ENCODE data around the gene LAP3. TPM values are rescaled to one million over a fixed set of nuclear protein-coding genes. Genes with fewer than 3 reads are reported as not detected.

Gene LAP3
- polyA plus RNA-seq, 3 donors = 30.7 to 101 (median 74.3) TPM

DNA sequence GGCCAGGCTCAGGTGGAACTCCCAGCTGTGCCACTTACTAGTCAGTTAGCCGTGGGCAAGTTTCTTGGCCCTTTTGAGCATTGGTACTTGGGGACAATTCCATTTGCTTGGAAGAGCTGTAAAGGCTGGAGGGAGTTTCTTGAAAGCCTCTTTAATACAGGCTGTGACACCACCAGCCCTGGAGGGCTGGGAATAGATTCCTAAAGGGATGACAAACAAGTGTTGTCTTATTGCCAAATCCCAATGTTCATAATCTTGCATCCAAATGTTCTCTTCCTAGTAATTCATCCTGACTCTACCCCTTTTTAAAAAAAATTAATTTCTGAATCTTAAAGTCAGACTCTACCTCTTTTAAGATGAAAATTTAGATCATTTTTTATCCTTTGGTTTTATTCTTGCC lies 22.8 kb downstream of the LAP3 start:
- no peak overlapping the region for H3K27ac ChIP-seq (ENCODE audit: low read depth, low read length)
- WGBS, 3 donors = 39 to 100% (median 96%) methylated on average over 1 of the region's 1 CpG

DNA sequence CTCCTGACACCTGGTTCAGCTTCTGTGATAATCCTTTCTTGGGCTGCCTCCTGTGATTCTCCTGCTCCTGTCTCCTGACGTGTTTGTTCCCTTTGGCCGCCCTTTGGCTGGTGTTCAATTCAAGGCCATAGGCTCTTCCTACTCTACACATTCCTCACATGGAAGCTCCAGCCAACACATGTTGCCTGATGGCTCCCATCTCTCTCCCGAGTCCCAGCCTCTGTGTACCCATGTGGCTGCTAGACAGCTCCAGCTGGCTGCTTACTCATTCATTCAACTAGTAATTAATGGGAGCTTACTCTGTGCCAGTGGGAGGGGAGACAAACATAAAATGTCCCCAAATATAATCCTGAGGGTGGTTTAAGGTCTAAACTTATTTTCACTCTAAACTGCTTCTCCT lies 28.2 kb downstream of the LAP3 start:
- no peak overlapping the region for H3K27ac ChIP-seq (ENCODE audit: low read depth, low read length)
- WGBS, 3 donors = 70 to 82% (median 76%) methylated on average over 3 of the region's 3 CpGs

DNA sequence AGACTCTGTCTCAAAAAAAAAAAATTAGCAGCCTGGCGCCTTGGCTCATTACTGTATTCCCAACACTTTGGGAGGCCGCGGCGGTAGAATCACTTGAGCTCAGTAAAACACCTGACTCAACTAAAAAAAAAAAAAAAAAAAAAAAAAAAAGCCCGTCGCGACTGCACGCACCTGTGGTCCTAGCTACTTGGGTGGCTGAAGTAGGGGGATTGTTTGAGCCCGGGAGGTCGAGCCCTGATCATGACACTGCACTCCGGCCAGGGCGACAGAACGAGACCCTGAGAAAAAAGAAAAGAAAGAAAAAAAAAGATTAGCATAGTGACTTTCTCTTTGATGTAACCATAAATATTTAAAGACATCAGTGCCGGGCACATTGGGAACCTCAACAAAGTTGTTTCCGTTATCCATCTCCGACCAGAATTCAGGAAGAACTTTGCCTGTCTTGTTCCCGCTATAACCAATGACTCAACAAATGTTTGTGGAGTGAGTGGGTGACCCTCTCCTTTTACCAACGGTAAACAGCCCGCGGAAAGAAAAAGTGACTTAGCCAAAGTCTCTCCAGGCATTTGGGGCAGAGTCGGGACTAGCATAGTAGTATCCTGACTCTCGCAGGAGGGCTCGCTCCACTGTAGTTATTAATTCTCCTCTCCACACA lies 36.9 kb downstream of the LAP3 start:
- 1 to 2% (median 1%) methylated on average over 22 to 23 of the region's 23 CpGs for WGBS, 3 donors

DNA sequence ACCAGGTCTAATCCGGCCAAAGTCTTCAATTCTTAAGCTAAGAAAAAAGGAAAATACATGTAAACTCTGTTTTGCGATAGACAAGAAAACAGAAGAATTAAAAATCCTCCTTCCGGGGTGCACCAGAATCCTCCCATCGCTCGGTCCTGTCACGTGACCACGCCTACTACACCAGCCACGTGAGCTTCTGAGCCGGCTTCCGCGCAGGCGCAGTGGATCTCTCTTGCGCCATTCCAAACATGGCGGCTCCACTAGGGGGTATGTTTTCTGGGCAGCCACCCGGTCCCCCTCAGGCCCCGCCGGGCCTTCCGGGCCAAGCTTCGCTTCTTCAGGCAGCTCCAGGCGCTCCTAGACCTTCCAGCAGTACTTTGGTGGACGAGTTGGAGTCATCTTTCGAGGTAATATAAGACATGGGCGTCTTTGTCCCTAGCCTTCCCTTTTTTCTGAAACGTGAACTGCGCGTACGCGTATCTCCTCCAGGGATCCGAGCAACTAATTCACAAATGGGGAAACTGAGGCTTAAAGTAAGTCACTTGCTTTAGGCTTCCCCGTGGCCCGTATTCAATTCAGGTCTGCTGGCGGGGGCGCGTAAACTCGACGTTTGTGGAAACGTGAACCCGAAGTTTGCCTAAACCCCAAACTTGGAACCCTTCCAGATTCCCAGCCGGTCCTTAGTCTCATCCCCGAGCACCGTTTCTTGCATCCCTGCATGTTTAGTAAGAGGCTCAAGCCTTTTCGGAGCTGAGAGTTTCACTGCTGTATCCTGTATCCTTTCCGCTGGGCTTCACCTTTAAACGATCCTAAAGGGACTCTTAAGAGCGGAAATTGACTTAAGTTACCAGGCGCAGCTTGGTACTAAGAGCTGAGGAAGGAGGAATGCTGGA lies 37.7 kb downstream of the LAP3 start, which contains the start of gene MED28:
Gene MED28 (plus strand): TSS at position 226 of the 884 bp plus-strand sequence. CDS start 14 bp downstream, at position 240.
- H3K27ac ChIP-seq (ENCODE audit: low read depth, low read length) = no peak within 1 kb of the TSS
- 0 to 1% (median 0%) methylated on average over 46 of the region's 46 CpGs for WGBS, 3 donors

More for the DNA sequence above, 36.9 kb downstream of the LAP3 start:
- H3K27ac ChIP-seq (ENCODE audit: low read depth, low read length) = no peak overlapping the region

DNA sequence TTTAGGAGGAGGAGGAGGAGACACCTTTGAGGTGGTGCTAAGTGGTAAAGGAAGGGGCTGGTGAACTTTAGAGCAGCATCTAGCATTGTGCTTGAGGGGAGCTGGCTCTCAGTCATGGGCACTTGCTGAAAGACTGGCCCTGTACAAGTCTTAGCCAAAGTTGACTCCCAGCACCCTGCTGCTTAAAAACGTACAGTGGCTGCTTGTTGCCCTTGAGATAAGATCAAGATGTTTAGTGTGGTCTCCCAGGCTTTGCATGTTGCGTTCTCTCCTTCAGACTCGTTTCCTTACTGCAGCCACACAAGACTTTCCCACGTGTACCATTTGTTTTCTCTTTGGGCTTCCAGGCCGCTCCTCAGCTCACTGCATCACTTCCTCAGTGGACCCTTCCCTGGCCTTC lies 39.3 kb downstream of the LAP3 start:
- H3K27ac ChIP-seq (ENCODE audit: low read depth, low read length) = no peak overlapping the region
- 51 to 64% (median 52%) methylated on average over 5 of the region's 5 CpGs for WGBS, 3 donors

DNA sequence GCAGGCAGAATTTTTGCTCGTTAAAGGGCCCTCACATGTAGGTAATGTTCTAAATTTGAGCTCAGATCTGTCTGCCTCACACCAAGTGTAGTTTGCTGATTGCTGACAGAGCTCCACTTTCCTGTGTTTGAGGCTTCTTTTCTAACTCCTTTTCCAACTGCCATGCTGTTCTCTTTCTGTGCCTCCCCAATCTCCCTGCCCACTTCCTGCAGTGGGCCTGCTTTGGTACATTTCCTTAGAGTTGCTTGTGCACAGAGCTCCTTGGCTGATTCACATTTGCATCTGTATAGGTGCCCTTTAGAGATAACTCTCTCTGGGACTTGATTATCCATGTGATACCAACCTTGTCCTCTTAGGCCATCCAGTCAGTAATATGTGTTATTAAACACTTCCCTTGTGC lies 41.9 kb downstream of the LAP3 start:
- 35 to 76% (median 38%) methylated on average over 1 of the region's 1 CpG for WGBS, 3 donors
- no peak overlapping the region for H3K27ac ChIP-seq (ENCODE audit: low read depth, low read length)

DNA sequence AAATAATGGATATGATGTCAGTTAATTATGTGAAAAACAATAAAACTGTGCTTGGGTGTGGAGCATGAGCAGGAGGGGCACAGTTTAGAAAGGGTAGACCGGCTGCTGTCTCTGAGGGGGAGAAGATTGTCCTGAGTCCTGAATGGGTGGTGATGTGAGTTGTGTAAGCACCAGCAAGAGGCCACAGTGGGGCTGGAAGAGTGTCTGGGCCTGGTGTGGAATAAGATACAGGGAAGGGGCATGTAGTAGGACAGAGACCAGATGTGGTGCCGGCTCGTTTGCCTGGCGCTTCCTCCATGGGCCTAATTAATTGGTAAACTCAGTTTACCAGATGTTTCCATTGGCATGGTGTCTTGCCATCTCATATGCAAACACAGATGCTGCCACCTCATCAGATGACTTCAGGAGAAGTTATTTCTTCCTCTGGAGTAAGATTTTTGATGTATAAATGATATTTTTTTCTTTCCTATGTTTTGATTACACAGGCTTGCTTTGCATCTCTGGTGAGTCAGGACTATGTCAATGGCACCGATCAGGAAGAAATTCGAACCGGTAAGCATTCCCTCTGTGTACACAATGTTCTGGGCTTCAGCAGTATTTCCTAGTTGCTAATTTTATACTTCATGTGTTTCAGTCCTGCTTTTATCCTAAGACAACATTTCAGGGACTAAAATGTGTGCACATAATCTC lies 42.6 kb downstream of the LAP3 start:
- H3K27ac ChIP-seq (ENCODE audit: low read depth, low read length) = no peak overlapping the region
- WGBS, 3 donors = 58 to 72% (median 68%) methylated on average over 7 of the region's 7 CpGs

DNA sequence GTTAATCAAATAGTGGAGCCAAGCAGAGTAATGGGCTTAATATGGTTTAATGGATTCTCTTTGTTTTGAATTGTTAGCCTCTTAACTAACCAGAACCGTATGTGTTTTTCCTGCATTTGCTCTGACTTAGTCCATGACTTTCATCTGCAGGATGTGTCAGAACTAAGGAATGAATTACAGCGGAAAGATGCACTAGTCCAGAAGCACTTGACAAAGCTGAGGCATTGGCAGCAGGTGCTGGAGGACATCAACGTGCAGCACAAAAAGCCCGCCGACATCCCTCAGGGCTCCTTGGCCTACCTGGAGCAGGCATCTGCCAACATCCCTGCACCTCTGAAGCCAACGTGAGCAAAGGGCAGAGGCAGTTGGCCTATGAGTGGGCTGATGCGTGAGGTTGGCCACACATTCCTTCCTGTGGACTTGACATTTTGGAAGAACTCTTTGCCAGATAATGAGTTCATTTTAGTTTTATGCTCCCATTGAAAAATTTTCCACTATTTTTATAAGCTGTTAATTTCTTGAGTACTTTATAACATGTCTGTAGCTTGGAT lies 46.5 kb downstream of the LAP3 start:
- WGBS, 3 donors = 78 to 88% (median 86%) methylated on average over 7 of the region's 7 CpGs
- H3K27ac ChIP-seq (ENCODE audit: low read depth, low read length) = no peak overlapping the region

DNA sequence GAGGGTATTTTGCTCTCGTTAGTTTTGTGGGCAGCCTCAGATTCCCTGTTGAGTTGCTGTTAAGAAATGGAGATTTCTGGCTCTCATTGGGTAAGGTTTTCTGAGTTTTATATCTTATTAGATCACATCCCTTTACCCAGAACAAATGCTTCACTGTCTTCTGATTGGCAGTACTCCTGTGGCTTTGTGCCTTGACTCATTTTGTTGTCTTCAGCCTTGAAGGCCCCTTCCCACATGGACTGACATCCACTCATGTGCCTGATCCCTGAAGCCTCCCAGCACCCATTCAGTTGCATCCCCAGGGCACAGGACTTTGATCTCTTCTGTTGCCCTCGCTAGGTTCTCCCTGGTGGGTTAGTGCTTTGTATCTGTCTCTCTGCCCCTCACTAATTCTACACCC lies 47.8 kb downstream of the LAP3 start:
- WGBS, 3 donors = 76 to 94% (median 89%) methylated on average over 2 of the region's 2 CpGs
- no peak overlapping the region for H3K27ac ChIP-seq (ENCODE audit: low read depth, low read length)

DNA sequence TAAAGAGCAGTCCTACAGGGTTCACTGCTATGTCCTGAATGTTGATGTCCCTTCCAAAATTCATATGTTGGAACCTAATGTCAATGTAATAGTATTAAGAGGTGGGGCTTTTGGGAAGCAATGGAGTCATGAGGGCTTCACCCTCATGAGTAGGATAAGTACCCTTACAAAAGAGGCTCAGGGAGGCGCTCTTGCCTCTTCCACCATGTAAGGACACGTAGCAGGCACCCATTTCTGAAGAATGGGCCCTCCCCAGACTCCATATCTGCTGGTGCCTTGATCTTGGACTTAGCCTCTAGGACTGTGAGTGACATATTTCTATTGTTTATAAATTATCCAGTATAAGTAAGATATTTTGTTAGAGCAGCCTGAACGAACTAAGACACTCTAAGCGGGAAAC lies 53.2 kb downstream of the LAP3 start:
- 91 to 96% (median 93%) methylated on average over 4 of the region's 4 CpGs for WGBS, 3 donors

DNA sequence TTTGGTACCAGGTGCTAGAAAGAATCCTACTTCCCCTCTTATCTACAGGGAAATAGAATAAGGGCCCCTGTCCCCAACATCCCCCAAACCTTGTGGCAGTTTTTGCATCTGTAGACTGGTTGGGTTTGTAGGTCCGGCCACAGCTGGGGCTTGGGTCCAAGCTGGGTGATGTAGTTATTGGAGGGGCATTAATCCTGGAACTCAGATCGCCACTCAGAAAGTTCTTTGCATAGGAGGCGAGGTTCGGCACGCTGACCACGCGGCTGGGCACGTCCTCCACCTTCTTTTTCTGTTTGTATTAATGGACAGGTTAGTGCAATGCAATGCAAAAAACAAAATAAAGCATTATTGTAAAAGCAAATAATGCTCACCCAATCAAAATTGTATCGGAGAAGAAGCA lies 56.6 kb downstream of the LAP3 start:
- H3K27ac ChIP-seq (ENCODE audit: low read depth, low read length) = no peak overlapping the region
- 94 to 96% (median 94%) methylated on average over 9 of the region's 9 CpGs for WGBS, 3 donors

More for the DNA sequence above, 53.2 kb downstream of the LAP3 start:
- H3K27ac ChIP-seq (ENCODE audit: low read depth, low read length) = no peak overlapping the region

DNA sequence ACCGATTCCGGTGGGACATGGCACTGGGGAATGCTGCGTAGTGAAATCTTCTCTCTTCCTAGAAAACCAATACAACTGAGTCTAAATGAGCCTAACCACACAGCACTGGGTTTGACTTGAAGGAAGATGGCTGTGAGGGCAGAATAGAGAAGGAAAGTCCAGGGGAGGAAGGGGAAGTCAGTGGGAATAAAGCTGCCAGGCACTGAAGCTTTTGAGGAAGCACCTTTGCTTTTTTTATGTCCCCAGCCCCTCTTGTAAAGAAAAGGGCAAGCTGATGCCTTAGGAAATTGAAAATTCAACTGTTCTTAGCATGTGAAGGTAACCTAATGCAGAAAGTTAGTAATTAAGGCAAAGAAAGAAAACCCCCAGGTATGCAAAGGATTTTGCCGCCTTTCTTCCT lies 58.1 kb downstream of the LAP3 start:
- H3K27ac ChIP-seq (ENCODE audit: low read depth, low read length) = no peak overlapping the region
- 94 to 99% (median 97%) methylated on average over 4 of the region's 4 CpGs for WGBS, 3 donors

DNA sequence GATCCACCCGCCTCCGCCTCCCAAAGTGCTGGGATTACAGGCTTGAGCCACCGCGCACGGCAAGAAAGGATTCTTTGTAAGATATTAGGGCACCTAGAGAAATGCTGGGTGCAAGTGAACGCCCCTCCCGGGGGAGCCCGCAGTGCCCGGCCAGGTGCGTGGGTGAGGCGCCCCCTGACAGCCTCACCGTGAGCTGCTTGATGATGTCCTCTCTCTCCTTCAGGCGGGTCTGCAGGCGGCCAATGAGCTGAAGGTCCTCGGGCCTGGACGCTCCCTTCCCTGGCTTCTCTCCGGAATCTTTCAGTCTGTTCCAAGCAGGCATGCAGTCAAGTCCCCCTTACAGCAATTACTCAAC lies 59.3 kb downstream of the LAP3 start:
- WGBS, 3 donors = 88 to 93% (median 90%) methylated on average over 17 of the region's 17 CpGs

DNA sequence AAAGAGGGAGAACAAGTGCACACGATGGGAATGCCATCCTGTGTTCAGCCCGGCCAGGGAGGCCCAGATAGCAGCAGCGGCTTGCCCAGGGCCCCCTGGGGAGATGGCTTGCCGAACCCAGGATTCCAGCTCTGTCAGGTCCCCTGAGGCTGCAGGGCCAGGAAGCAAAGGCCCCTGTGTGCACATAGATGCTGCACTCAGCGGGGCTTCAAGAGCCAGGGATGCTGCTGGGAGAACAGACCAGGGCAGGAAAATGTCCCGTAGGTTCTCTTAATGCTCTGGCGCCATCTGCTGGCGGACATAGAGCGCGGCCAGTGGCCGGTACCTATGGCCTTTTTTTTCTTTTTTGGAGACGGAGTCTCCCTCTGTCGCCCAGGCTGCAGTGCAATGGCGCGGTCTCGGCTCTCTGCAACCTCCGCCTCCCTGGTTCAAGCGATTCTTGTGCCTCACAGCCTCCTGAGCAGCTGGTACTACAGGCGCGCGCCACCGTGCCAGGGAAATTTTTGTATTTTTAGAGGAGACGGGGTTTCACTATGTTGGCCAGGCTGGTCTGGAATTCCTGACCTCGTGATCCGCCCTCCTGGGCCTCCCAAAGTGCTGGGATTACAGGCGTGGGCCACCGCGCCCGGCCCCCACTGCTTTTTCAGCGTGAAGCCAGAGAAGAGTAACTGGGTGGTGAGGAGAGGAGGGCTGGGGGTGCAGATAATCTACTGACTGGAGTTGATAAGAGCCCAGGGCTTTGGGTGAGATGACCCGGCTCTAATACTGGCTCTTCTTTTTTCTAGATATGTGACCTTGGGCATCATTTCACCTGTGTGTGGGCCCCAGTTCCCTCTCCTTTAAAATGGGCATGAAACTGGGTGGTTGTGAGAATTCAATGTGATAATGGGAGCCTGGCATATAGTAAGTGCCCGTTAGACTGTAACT lies 60.0 kb downstream of the LAP3 start:
- 57 to 58% (median 58%) methylated on average over 31 to 32 of the region's 32 CpGs for WGBS, 3 donors

More for the DNA sequence above, 59.3 kb downstream of the LAP3 start:
- no peak overlapping the region for H3K27ac ChIP-seq (ENCODE audit: low read depth, low read length)

DNA sequence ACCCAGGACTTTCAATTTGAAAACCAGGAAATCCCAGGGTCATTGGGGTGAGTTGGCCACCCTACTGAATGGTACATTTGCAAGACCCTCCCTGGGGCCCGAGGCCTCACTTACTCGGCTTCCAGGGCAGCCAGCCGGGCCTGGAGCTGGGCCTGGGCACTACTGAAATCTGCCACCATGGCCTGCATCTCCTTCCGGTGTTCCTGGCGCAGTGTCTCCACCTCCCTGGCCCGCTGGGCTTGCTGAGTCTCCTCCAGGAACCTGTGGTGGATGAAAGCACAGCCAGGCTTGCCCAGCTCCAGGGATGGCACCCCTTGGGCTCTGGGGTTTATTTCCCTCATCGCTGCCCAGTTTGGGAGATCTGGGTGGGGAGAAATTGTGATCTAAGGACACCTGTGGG lies 62.1 kb downstream of the LAP3 start:
- H3K27ac ChIP-seq (ENCODE audit: low read depth, low read length) = no peak overlapping the region
- 76 to 91% (median 86%) methylated on average over 7 of the region's 7 CpGs for WGBS, 3 donors

More for the DNA sequence above, 60.0 kb downstream of the LAP3 start:
- no peak overlapping the region for H3K27ac ChIP-seq (ENCODE audit: low read depth, low read length)

DNA sequence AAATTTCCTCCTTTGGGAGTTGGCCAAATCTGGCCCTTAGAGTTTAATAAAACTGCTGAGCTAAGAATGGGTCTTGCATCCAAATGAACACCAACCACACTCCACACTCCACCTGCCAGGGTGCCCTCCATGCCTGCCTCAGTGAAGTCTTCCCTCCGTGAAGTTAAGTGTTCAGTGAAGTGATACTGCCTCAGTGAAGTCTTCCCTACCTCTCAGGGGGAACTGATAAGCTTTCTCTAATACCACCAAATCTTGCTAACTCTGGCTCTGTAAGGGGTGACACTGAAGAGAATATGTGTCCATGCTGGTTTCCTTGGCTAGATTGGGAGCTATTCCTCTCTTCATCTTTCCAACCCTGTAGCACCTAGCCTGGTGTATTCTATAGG lies 65.4 kb downstream of the LAP3 start:
- WGBS, 3 donors = 79 to 96% (median 93%) methylated on average over 1 of the region's 1 CpG

DNA sequence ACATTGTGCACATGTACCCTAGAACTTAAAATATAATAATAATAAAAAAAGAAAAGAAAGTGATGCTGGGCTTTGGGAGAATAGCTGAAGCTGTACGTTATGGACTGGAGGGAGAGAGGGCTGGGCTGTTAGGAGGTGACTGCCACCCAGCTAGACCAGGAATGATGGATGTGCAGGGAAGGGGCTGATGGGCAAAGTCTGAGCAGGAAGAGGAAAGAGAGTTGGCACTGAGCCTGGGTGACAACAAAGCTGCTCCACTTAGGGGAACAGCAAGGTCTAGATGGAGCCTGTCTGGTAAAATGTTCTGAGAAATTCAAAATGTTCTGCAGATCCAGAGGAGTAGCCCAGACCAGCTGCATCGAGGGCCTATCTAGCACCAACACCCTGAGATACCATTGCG lies 69.7 kb downstream of the LAP3 start:
- H3K27ac ChIP-seq (ENCODE audit: low read depth, low read length) = no peak overlapping the region
- 60 to 76% (median 62%) methylated on average over 3 of the region's 3 CpGs for WGBS, 3 donors

More for the DNA sequence above, 65.4 kb downstream of the LAP3 start:
- no peak overlapping the region for H3K27ac ChIP-seq (ENCODE audit: low read depth, low read length)
